ENCODE data around the gene SLC1A7. TPM values are rescaled to one million over a fixed set of nuclear protein-coding genes. Genes with fewer than 3 reads are reported as not detected.

Gene SLC1A7
- total and polyA plus RNA-seq, 2 experiments from 2014 or later = not detected

- no peaks in the 10 kb centered on the region for H4K20me1 ChIP-seq (replicated peaks; ENCODE audit: insufficient read depth)
- Mint-ChIP-seq H3K27ac (peak overlapping the region; percentile 12; the same call in 1 of the 2 replicates), H3K27me3 (ENCODE audit: insufficient read depth, low read depth, poor library complexity) (peaks cover 3% of the 10 kb centered on the region), H3K36me3 (ENCODE audit: low read depth) (no peaks in the 10 kb centered on the region), H3K4me3 (no peak overlapping the region), H3K4me1 (peaks cover 26% of the 10 kb centered on the region), H3K9me3 (no peaks in the 10 kb centered on the region)
- 0 out of 2 replicates have a peak, but pooled peaks cover 3% of the 10 kb centered on the region for H3F3A ChIP-seq (replicated peaks; ENCODE audit: low read depth)
- H3K4me3 ChIP-seq = no peak overlapping the region
- H3K27me3 ChIP-seq (ENCODE audit: insufficient read depth) = no peaks in the 10 kb centered on the region
- H3K36me3 ChIP-seq (ENCODE audit: insufficient read depth) = no peaks in the 10 kb centered on the region
- no peak for DNase-seq (ENCODE audit: low spot score)
- H2AFZ ChIP-seq = peak overlapping the region; percentile 80; the same call in 1 of the 2 replicates
- no peak for TF ChIP-seq ETS1 (IDR thresholded peaks at IDR 0.05)
- TF ChIP-seq ZNF331 (CRISPR knock-in tag; IDR thresholded peaks at IDR 0.05; ENCODE audit: low read depth) = no peak
- no peak for TF ChIP-seq REST (IDR thresholded peaks at IDR 0.05; ENCODE audit: unreplicated experiment)
- TF ChIP-seq CTCF (conservative IDR thresholded peaks at IDR 0.05; ENCODE audit: low read depth in 2 of 2) = no peak
- TF ChIP-seq CREB1 (CRISPR knock-in tag; IDR thresholded peaks at IDR 0.05; ENCODE audit: low read depth) = no peak
- no peak for TF ChIP-seq NANOG (IDR thresholded peaks at IDR 0.05; ENCODE audit: borderline replicate concordance)
- TF ChIP-seq EZH2phosphoT487 (IDR thresholded peaks at IDR 0.05; ENCODE audit: unreplicated experiment) = no peak
- no peaks in the 10 kb centered on the region for H3K79me2 ChIP-seq (replicated peaks; ENCODE audit: insufficient read depth)
- no peak overlapping the region for H3K27ac ChIP-seq (ENCODE audit: low read depth)
- H3K9me2 ChIP-seq (ENCODE audit: insufficient read depth) = no peaks in the 10 kb centered on the region
- peaks cover 28% of the 10 kb centered on the region for H3K4me1 ChIP-seq (ENCODE audit: insufficient read depth)
- no peak for ATAC-seq
- peak overlapping the region; percentile 71 for H3K4me2 ChIP-seq
Observed at GRCh38 chr1:53162621-53163020, 20.2 kb upstream of the SLC1A7 start.

- no peak for ATAC-seq
- Mint-ChIP-seq H3K4me3 (no peak overlapping the region), H3K4me1 (peaks cover 22% of the 10 kb centered on the region), H3K9me3 (no peaks in the 10 kb centered on the region), H3K27ac (no peak overlapping the region), H3K27me3 (ENCODE audit: insufficient read depth, low read depth, poor library complexity) (peaks cover 3% of the 10 kb centered on the region), H3K36me3 (ENCODE audit: low read depth) (no peaks in the 10 kb centered on the region)
- DNase-seq (ENCODE audit: low spot score) = no peak
- Histone ChIP-seq H4K20me1 (replicated peaks; ENCODE audit: insufficient read depth) (no peaks in the 10 kb centered on the region), H3K27me3 (ENCODE audit: insufficient read depth) (no peaks in the 10 kb centered on the region), H3K9me2 (ENCODE audit: insufficient read depth) (no peaks in the 10 kb centered on the region), H3K4me2 (no peak overlapping the region), H3K4me3 (no peak overlapping the region), H3K4me1 (ENCODE audit: insufficient read depth) (peaks cover 28% of the 10 kb centered on the region), H2AFZ (no peak overlapping the region), H3K36me3 (ENCODE audit: insufficient read depth) (no peaks in the 10 kb centered on the region), H3K79me2 (replicated peaks; ENCODE audit: insufficient read depth) (no peaks in the 10 kb centered on the region), H3K27ac (ENCODE audit: low read depth) (no peak overlapping the region), H3F3A (replicated peaks; ENCODE audit: low read depth) (0 out of 2 replicates have a peak, but pooled peaks cover 3% of the 10 kb centered on the region)
- TF ChIP-seq EZH2phosphoT487 (IDR thresholded peaks at IDR 0.05; ENCODE audit: unreplicated experiment) (no peak), ZNF114 (CRISPR knock-in tag; IDR thresholded peaks at IDR 0.05) (no peak), JUNB (IDR thresholded peaks at IDR 0.05; ENCODE audit: unreplicated experiment) (no peak), ETS1 (IDR thresholded peaks at IDR 0.05) (no peak), REST (IDR thresholded peaks at IDR 0.05; ENCODE audit: unreplicated experiment) (no peak), NANOG (IDR thresholded peaks at IDR 0.05; ENCODE audit: borderline replicate concordance) (no peak), POLR2AphosphoS5 (IDR thresholded peaks at IDR 0.05; ENCODE audit: low read depth) (no peak), EZH2 (IDR thresholded peaks at IDR 0.05; ENCODE audit: low read depth, unreplicated experiment) (no peak)
Observed at GRCh38 chr1:53160924-53161378, 18.5 kb upstream of the SLC1A7 start.
